HG03159 (cell line): Measurements from ENCODE around the gene DPYSL5.

Experiments used
- ATAC-seq: cut with Tn5 transposase; IDR thresholded peaks from one replicate; pipeline ENCODE4 v1.9.1; 2021; ENCODE audit warnings: mild to moderate bottlenecking, moderate library complexity; ENCODE audit not compliant: unreplicated experiment

DPYSL5 gene

DNA sequence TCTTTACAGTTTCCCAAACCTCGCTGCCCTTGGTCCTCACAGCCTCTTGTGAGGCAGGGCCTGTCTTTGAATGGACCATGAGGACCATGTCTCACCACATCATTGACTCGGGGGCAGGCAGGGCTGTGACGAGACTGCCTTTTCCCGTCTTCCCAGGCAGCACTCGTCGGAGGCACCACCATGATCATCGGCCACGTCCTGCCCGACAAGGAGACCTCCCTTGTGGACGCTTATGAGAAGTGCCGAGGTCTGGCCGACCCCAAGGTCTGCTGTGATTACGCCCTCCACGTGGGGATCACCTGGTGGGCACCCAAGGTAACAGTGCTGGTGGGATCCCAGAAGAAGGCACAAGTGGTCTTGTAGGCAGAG, 76.8 kb downstream of the DPYSL5 start:
- ATAC-seq = no peak

GRCh38 chr2:26925100-26925791, 77.3 kb downstream of the DPYSL5 start:
- ATAC-seq = no peak

DNA sequence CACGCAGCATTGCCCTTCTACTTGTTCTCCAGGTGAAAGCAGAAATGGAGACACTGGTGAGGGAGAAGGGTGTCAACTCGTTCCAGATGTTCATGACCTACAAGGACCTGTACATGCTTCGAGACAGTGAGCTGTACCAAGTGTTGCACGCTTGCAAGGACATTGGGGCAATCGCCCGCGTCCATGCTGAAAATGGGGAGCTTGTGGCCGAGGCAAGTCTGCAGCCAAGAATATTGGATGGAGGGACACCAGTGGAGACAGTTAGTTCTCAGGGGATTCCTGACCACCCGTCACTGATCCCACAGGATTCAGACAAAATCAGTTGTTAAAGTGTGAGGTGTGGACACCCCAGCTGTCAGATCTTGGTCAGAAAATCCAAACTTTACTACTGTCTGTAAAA, 79.3 kb downstream of the DPYSL5 start:
- no peak for ATAC-seq

GRCh38 chr2:26932974-26933373, 85.0 kb downstream of the DPYSL5 start:
- no peak for ATAC-seq

DNA sequence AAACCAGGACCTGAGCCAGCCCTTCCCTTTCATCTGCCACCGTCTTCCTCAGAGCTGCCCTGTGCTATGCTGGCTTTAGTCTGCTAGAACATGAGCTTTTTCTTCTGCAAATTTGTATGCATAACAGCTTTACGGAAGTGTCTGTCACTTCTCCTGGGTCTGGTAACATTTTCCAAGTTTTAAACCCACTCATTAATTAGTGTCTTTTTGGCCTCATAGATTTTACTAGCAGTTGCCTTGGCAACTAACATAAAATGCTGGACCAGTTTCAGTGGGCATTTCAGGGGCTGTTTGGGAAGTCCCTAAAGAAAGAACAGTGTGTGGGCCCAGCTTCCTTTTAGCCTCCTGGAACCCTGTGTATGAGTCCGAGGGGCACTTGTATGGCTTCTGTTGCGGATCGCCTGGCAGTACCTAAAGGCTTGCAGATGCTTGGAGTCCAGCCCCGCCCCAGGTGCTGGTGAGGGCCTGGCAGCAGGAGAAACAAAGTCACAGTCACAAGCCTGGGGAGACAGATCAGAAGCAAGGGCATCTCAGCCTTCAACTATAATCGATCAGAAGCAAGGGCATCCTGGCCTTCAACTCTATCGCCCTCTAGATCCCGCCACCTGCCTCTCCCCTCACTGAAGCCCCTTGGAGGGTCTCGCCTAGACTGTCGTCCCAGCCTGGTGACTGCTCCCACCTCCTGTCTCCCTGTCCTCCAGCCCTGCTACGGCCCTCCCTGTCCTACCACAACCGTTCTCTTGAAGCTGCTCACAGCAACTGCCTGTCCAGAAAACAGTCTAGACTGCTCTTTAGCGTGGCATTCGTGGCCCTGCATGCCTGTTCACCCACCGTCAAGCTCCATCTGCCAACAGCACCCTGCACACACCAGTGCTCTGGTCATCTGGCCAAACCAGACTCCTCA, 85.8 kb downstream of the DPYSL5 start:
- no peak for ATAC-seq

GRCh38 chr2:26934335-26934724, 86.4 kb downstream of the DPYSL5 start:
- no peak for ATAC-seq

GRCh38 chr2:26934985-26935384, 87.1 kb downstream of the DPYSL5 start:
- ATAC-seq = no peak

DNA sequence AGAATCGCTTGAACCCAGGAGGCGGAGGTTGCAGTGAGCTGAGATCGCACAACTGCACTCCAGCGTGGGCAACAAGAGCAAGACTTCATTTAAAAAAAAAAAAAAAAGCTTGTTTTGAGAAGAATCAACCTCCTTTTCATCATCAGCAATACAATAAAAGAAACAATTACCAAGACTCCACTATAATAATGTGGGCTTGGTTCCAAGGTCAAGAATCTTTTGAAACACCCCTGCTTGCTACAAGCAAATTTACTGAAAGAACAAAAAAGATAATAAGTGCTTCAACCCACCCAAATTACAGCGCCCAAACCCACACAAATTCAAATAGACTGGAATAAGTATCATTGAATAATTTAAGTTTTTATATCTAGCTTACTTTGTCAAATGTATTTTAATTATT, 88.9 kb downstream of the DPYSL5 start:
- ATAC-seq = no peak

DNA sequence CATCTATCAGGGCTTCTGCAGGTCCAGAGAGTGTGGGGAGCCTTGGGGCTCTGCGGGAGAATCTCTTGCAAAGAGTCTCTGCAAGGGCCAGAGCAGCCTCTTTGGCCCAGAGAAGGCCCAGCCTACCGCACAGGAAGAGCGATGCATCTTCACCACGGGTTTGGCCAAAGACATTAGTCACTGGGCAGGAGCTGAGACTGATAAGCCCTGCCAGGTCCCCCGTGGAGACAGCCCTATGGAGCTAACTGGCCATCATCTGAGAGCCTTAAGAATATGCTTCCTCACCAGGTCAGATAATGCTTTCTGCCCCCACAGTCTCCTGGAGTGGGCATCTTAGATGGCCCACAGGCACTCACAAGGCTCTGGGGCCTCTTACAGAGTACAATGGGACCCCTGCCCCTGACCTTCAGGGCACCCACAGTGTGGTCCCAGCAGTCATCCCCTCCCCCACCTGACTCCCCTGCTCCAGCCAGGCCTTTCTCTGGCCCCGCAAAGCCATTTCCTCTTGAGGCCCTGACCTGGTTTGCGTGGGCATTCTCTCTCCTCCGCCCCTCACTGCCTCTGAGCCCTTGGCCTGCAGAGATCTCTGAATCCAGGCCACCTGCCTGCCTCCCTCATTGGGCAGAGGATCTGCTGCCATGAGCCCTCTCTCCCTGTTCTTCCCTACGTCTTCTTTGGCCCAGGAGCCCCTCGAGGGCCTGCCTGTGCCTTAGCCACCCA, 90.6 kb downstream of the DPYSL5 start:
- no peak for ATAC-seq

DNA sequence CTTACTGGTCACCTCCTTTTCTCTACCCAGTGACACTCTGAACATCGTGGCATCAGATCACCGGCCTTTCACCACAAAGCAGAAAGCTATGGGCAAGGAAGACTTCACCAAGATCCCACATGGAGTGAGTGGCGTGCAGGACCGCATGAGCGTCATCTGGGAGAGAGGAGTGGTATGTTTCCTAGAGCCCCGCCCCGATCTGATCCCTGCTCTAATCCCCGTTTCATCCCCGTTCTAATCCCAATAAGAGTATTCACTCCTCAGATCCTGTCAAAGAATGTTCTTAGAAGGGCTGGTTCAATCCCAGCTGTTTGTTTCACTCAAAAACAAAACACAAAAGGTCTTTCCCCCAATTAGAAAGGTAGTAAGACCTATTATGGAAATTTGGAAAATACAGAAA, 92.1 kb downstream of the DPYSL5 start:
- ATAC-seq = no peak

DNA sequence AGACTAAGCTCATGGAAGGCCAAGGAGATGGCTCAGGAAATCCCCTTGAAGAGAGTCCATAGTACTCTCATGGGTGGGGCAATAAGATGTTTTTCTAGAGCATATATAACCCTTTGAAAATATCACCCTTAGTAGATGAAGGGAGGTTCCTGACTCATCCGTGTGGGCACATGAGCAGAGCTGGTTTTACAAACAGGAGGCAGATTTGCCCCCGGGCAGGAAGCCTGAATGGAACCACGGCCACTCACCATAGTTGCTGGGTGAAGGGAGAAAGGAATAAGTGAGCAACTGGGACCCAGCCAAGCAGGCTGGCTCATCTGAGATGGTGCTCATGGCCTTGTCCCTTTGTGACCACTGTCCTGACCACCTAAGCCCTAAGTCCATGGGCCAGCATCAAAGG, 93.6 kb downstream of the DPYSL5 start:
- ATAC-seq = no peak

GRCh38 chr2:26942543-26943295, 94.8 kb downstream of the DPYSL5 start:
- no peak for ATAC-seq

- ATAC-seq = no peak
These were observed 98.2 kb downstream of the DPYSL5 start for GRCh38 chr2:26945991-26946750.

- no peak for ATAC-seq
These were observed 99.2 kb downstream of the DPYSL5 start for GRCh38 chr2:26946841-26947784.

DNA sequence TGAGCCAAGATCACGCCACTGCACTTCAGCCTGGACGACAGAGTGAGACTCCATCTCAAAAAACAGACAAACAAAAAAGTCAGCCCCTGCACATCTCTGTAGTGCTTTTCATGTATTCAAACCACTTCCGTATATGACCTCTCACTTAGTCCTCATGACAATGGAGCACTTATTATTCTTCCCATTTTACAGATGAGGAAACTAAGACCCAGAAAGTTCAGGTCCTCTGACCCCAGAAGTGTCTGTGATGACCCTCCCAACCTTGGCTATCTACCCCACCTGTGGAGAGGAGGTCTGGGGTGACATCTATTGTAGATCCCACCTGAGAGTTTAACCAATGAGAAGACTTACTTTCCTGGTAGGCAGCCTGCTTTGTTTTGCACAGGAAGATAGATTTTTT, 100.9 kb downstream of the DPYSL5 start:
- ATAC-seq = no peak

DNA sequence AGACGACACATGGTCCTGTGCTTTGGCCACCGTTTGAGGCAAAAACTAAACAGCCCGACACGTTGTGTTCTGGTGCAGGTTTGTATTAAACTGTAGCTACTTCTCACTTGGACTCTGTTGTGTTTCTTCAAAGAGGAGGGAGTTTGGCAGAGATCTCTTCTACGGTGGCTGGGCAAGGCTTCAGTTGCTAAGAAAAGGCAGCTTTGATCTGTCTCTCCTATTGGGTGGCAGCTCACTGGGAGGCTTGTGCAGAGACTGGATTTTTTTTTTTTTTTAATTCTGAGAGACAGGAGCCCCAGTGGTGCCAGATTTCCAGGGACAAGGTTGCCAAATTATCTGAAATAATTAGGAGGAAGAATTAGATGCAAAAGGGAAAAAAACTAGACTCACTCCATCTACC, 102.3 kb downstream of the DPYSL5 start:
- ATAC-seq = no peak

DNA sequence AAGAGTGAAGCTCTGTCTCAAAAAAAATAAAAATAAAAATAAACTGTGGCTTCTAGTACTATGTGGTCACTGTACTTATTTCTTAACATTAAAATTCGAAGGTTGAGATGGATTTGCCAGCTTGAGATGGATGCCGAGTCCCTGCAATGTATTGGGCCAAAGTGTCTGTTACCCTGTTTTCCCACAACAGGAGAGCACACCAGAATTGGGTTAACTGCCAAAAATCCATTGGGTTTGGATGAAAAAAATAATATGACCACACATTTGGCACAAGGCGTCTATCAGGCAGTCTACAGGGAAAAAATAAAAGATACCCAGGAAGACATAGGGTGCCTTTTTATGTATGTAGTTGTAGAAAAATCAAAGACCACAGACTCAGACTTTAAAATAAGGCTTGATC, 103.3 kb downstream of the DPYSL5 start:
- ATAC-seq = no peak

DNA sequence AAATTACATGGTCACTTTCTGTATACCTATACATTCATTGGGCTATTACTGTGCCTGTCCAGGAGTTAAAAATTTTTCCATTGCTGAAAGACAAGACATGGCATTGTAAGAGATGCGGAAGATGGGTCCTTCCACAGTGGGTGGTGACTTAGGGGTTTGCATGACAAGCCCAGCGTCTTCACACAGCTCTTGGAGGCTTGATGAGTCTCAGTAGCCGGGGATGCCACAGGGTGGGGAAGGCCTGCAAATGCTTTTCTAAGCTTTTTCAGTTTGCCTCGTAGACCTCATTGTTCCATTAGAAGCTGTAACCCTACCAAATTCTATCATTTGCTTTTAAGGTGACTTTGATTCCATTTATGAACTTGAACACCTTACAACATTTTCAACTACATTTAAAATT, 104.4 kb downstream of the DPYSL5 start:
- ATAC-seq = no peak

GRCh38 chr2:26954135-26954534, 106.2 kb downstream of the DPYSL5 start:
- ATAC-seq = no peak
